NOMO-1 treated with DMSO at 0.1 percent for 48 hours (cell line): Measurements from ENCODE around the gene TMEM255B.
"Not testable (repeated sequence)": the region's sequence is repeated elsewhere in the genome, so short reads cannot be mapped to it uniquely, and the experiment has no call there.

ENCODE experiments used
- DNase-seq: peaks from one replicate; lab custom pipeline; 2025; ENCODE audit not compliant: unreplicated experiment; lab: John Stamatoyannopoulos, UW

TMEM255B gene

DNA sequence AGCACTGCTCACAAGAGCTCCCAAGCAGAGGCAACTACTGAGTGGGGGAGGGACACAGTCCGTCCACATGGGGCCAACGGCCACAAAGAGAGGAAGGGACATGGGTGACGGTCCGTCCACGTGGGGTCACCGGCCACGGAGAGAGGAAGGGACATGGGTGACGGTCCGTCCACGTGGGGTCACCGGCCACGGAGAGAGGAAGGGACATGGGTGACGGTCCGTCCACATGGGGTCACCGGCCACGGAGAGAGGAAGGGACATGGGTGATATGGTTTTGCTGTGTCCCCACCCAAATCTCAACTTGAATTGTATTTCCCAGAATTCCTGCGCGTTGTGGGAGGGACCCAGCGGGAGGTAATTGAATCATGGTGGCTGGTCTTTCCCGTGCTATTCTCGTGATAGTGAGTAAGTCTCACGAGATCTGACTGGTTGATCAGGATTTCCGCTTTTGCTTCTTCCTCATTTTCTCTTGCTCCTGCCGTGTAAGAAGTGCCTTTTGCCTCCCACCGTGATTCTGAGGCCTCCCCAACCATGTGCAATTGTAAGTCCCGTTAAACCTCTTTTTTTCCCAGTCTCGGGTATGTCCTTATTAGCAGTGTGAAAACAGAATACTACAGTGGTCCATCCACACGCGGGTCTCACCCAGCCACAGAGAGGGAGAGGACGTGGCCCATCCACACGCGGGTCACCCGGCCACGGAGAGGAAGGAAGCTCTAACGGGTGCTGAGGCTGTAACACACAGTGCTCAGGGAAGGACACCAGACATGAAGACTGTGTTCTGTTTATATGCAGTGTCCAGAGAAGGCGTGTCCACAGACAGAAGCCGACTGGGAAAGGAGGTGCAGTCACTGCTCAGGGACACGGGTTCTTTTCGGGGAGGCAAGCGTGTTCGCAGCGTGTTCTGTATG, 56.4 kb downstream of the TMEM255B start:
- DNase-seq = peak; percentile 73

GRCh38 chr13:113816254-113816929, 57.4 kb downstream of the TMEM255B start:
- no peak for DNase-seq

- DNase-seq = peak; percentile 9
Observed at GRCh38 chr13:113816946-113817859, 58.2 kb downstream of the TMEM255B start.

GRCh38 chr13:113817860-113818691, 59.0 kb downstream of the TMEM255B start:
- DNase-seq = no peak

DNA sequence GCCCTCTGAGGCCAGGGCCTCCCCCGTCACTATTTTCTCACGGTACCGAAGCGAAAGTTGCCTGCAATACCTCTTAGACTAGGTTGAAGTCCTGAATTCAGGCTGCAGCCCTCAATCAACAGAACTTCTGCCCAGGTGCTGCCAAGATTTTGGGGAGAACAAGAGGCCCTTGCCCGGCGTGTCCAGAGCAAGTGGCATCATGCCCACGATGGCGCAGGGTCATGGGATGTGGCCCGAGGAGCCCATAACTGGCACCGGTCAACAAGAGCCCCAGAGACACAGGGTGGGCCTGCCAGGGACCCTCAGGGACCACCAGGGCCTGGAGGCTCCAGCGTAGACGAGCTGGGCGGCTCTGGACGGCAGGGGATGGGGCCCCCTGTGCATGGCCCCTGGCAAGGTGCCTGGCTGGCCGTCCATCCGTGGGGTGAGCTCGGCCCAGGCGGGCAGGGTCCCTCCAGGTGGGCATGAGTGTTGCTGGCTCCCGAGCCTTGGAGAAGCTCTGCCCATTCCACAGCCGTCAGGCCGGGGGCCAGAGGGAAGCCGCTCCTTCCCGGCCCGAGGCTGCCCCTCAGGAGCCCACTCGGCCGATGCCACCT, 59.8 kb downstream of the TMEM255B start:
- no peak for DNase-seq

DNA sequence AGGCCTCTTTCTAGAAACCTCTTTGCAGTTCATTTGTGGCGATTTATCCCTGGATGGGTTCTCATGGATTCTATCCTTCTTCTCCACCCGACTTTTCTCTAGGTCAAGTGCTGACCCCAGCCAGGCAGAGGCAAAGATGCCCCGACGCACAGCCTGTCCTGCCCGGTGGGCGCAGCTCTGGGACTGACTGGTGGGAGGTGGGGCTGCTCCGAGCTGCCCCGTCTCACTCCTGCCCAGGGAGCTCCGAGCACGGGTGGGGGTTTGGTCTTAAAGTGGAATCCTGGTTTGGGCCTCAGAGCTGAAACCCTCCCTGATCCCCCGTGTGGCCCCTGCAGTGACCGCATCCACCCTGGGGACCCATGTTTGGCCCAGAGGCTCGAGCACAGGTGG, 60.3 kb downstream of the TMEM255B start:
- no peak for DNase-seq

- no peak for DNase-seq
Observed at GRCh38 chr13:113819731-113820715, 61.0 kb downstream of the TMEM255B start.

DNA sequence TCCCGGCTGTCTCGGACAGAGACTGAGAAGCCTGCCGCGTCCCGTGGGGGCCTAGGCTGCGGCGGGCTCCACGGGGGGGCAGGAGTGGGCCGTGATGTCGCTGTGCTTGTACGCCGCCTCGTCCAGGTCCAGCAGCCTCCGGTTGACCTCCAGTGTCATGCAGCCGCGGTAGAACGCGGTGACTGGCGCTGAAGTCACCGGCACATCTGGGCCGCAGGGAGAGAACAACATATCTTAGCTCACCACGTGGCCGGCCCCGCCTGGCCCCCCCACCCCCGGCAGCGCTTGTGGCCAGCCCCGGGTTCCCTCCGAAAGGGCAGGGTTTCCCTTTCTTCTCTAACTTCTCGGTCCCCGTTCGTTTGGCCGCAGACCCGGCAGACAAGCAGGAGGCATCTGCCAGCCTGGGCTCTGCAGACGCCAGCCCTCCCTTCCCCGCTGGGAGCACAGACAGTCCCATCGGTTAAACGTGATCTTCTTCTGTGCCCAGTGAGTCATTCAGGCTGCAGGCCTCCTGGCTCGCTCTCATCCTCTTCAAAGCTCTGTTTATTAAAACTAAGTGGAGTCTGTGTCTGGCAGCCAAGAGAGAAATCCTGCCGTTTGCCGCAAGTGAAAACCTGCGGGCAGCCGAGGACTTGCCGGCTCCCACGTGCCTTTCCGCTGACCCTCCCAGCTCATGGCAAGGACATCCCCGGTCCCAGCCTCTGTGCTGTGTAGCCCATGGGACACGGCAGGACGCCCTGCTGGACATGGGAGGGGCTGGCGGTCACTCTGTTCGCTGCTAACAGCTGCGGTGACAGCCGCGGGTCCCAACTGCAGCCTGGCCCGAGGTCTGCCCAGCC, 62.0 kb downstream of the TMEM255B start:
- no peak for DNase-seq

DNA sequence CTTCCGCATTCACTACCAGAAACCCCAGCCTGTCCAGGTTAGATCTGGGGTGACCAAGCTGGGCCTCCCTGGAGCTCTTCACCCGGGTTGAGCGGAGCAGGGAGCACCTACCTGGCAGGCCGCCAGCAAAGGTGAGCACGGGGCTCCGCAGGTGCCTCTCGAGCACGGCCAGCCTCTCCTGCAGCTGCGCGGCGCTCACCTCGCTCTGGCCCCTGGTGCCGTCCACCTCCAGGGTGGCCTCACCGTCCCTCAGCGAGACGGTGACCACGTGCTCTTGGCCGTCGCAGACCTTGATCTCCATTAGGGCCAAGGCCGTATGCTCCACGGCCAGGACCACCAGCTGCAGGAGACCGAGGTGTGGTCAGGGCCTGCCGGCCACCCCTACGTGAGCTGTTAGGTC, 62.8 kb downstream of the TMEM255B start:
- no peak for DNase-seq

- DNase-seq = no peak
Observed at GRCh38 chr13:113822266-113822665, 63.2 kb downstream of the TMEM255B start.

DNA sequence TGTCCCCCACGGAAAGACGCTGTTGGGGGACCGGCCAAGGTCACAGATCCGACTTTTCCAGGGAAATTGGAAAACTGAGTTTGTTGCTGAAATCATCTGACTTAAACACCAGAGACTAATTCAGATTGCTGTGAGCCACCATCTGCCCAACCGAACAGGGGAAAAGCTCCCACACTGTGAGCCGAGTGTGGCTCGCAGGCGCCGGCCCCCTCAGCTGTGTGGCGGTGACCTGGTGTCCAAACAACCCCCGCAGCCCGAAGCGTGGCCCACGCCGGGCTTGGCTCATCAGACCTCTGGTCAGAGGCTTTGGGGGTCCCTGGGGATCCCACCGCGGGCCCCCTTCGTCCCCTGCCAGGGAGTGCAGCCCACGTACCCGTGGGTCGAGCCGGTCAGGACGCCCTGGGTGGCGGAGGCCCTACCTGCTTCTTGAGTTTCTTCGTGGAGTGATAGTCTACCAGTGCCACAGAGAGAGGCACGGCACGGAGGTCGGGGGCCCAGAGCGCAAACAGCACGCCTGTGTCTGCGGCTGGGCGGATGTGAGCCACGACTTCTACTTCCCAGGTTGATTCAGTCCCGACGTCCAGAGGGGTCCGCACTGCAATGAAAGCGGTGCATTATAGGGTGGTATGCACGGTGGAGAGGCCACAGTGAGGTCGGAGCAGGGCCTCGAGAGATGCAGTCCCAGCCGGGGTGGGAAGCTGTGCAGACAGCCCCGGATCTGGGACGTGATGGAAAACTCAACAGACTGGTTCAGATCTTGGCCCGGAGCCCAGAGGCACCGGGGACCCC, 64.1 kb downstream of the TMEM255B start:
- DNase-seq = no peak

- DNase-seq = no peak
Observed at GRCh38 chr13:113823771-113824170, 64.7 kb downstream of the TMEM255B start.

DNA sequence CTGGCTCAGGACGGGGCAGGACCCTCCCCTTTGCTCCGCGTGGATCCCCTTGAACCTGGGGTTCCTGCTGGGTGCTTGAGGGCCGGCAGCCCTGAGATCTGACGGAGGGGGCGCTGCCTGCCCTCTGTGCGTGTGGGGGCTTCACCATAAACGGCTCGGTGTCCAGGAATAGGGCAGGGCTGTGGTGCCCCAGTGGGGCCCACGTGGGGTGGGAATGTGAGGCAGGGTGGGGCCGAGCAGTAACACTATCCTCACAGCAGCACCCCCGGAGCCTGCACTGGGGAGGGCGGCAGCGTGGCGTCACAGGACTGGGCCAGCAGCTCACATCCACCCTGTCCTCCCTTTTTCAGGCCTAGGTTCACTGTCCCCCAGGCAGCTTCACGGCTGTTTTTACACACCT, 66.8 kb downstream of the TMEM255B start:
- no peak for DNase-seq

- DNase-seq = not testable (repeated sequence)
Observed at GRCh38 chr13:113826446-113826845, 67.4 kb downstream of the TMEM255B start.

- DNase-seq = no peak
Observed at GRCh38 chr13:113827021-113827420, 68.0 kb downstream of the TMEM255B start.

DNA sequence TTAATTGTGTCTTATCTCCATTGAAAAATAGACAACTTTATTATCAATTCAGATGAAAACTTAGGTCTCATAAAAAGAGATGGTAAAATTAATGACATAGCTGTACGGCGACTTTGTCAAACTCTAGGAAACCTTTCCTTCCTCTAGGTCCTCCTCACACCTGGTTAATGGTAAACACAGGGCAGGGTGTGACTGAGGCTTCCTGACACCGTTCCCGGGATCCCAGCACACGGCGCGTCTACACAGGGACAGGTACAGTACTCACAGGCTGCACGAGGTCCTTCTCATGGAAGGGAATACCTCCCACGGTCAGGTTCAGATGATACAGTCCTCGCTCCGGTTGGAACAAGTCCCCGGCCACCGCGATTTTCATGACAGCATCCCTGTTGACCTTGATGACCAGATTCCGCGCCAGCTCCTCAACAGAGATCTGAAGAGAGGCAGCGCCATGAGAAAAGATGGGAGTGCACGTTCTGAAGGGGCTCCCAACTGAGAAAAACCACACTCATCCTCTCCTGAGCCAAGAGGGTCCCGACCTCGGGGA, 69.3 kb downstream of the TMEM255B start:
- DNase-seq = no peak

DNA sequence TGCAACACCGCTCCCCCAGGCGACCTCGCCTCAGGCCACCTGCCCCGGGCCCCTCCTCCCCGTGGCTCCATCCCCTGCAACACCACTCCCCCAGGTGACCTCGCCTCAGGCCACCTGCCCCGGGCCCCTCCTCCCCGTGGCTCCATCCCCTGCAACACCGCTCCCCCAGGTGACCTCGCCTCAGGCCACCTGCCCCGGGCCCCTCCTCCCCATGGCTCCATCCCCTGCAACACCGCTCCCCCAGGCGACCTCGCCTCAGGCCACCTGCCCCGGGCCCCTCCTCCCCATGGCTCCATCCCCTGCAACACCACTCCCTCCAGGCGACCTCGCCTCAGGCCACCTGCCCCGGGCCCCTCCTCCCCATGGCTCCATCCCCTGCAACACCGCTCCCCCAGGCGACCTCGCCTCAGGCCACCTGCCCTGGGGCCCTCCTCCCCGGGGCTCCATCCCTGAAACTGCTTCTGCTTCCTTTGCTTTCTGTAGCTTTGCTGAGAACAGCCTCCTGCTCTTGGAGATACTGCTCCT, 71.5 kb downstream of the TMEM255B start:
- DNase-seq = not testable (repeated sequence)
